H7 (cell line): ENCODE measurements around the gene CTDSPL. TPM values are rescaled to one million over a fixed set of nuclear protein-coding genes. Genes with fewer than 3 reads are reported as not detected.
"Not testable (repeated sequence)": the region's sequence is repeated elsewhere in the genome, so short reads cannot be mapped to it uniquely, and the experiment has no call there.

Experiments used
- DNase-seq: peaks from one replicate; pipeline ENCODE4 v3.0.0; 2012
- H3K27me3 ChIP-seq: 2 replicates; pipeline ENCODE4 v1.6.0; 2011; ENCODE audit warnings: mild to moderate bottlenecking, low read length; ENCODE audit not compliant: control insufficient read depth, insufficient read depth
- H3K36me3 ChIP-seq: replicated peaks from 2 replicates; pipeline ENCODE4 v1.5.1; 2011; ENCODE audit warnings: low read length; ENCODE audit not compliant: control insufficient read depth, insufficient read depth
- H3K4me3 ChIP-seq: 2 replicates; pipeline ENCODE4 v1.5.1; 2011; ENCODE audit warnings: low read depth, mild to moderate bottlenecking, control low read depth, low read length, moderate library complexity; ENCODE audit not compliant: insufficient read depth
- total RNA-seq: library from RNA; depleted of rRNA; stranded (reverse); fragments of >200 nt; shearing (Covaris generic); gene quantifications from 2 replicates; pipeline ENCODE4 v1.2.3, GENCODE V29; 2014

The CTDSPL gene
- total RNA-seq, 1 experiment from 2014 or later, result 20.3 TPM

GRCh38 chr3:37961622-37962431 lies 100.1 kb downstream of the CTDSPL start:
- no peaks in the 10 kb centered on the region; the same call in 1 of the 2 replicates for H3K36me3 ChIP-seq
- no peak for DNase-seq
- no peak overlapping the region for H3K4me3 ChIP-seq

GRCh38 chr3:37963016-37963415 lies 101.3 kb downstream of the CTDSPL start:
- DNase-seq, result no peak
- no peaks in the 10 kb centered on the region for H3K27me3 ChIP-seq
- H3K4me3 ChIP-seq, result no peak overlapping the region
- no peaks in the 10 kb centered on the region for H3K36me3 ChIP-seq

More at GRCh38 chr3:37961622-37962431, 100.1 kb downstream of the CTDSPL start:
- H3K27me3 ChIP-seq, result no peaks in the 10 kb centered on the region

GRCh38 chr3:37963635-37964034 lies 102.0 kb downstream of the CTDSPL start:
- no peak for DNase-seq
- Histone ChIP-seq H3K4me3 (no peak overlapping the region), H3K36me3 (no peaks in the 10 kb centered on the region), H3K27me3 (no peaks in the 10 kb centered on the region)

- H3K4me3 ChIP-seq, result no peak overlapping the region
- H3K36me3 ChIP-seq, result no peaks in the 10 kb centered on the region; the same call in 1 of the 2 replicates
- no peaks in the 10 kb centered on the region for H3K27me3 ChIP-seq
- no peak for DNase-seq
Measured at GRCh38 chr3:37964146-37964545, 102.5 kb downstream of the CTDSPL start.

- Histone ChIP-seq H3K27me3 (no peaks in the 10 kb centered on the region), H3K4me3 (no peak overlapping the region), H3K36me3 (no peaks in the 10 kb centered on the region; the same call in 1 of the 2 replicates)
- DNase-seq, result no peak
Measured at GRCh38 chr3:37964716-37965115, 103.0 kb downstream of the CTDSPL start.

GRCh38 chr3:37967260-37967881 lies 105.7 kb downstream of the CTDSPL start:
- peak; percentile 88 for DNase-seq
- H3K36me3 ChIP-seq, result peaks cover 3% of the 10 kb centered on the region
- H3K4me3 ChIP-seq, result no peak overlapping the region
- no peaks in the 10 kb centered on the region for H3K27me3 ChIP-seq

- Histone ChIP-seq H3K36me3 (peaks cover 3% of the 10 kb centered on the region), H3K4me3 (no peak overlapping the region), H3K27me3 (no peaks in the 10 kb centered on the region)
- DNase-seq, result no peak
Measured at GRCh38 chr3:37968199-37968598, 106.5 kb downstream of the CTDSPL start.

GRCh38 chr3:37968813-37969595 lies 107.3 kb downstream of the CTDSPL start:
- Histone ChIP-seq H3K36me3 (peaks cover 3% of the 10 kb centered on the region), H3K27me3 (no peaks in the 10 kb centered on the region), H3K4me3 (no peak overlapping the region)
- no peak for DNase-seq

- Histone ChIP-seq H3K36me3 (peaks cover 3% of the 10 kb centered on the region), H3K27me3 (no peaks in the 10 kb centered on the region), H3K4me3 (no peak overlapping the region)
- no peak for DNase-seq
Measured at GRCh38 chr3:37969596-37970100, 108.0 kb downstream of the CTDSPL start.

- no peaks in the 10 kb centered on the region for H3K27me3 ChIP-seq
- H3K36me3 ChIP-seq, result peaks cover 5% of the 10 kb centered on the region
- no peak for DNase-seq
- H3K4me3 ChIP-seq, result no peak overlapping the region
Measured at GRCh38 chr3:37970802-37971201, 109.1 kb downstream of the CTDSPL start.

GRCh38 chr3:37971467-37971866 lies 109.8 kb downstream of the CTDSPL start:
- Histone ChIP-seq H3K27me3 (no peaks in the 10 kb centered on the region), H3K36me3 (peaks cover 8% of the 10 kb centered on the region), H3K4me3 (no peak overlapping the region)
- no peak for DNase-seq

- H3K4me3 ChIP-seq, DNase-seq: not testable (repeated sequence)
Measured at GRCh38 chr3:37972056-37972455, 110.4 kb downstream of the CTDSPL start.

GRCh38 chr3:37973246-37974054 lies 111.8 kb downstream of the CTDSPL start:
- Histone ChIP-seq H3K36me3 (peaks cover 8% of the 10 kb centered on the region), H3K27me3 (no peaks in the 10 kb centered on the region), H3K4me3 (no peak overlapping the region)
- DNase-seq, result no peak

More at GRCh38 chr3:37972056-37972455, 110.4 kb downstream of the CTDSPL start:
- not testable (repeated sequence) for H3K36me3 ChIP-seq, H3K27me3 ChIP-seq
